Measurements from ENCODE around the gene LAX1.
"Not testable (repeated sequence)": the region's sequence is repeated elsewhere in the genome, so short reads cannot be mapped to it uniquely, and the experiment has no call there.

The LAX1 gene

GRCh38 chr1:203746281-203746680, 18.7 kb upstream of the LAX1 start:
- no peaks in the 10 kb centered on the region for H3K36me3 ChIP-seq (ENCODE audit: control insufficient read depth, insufficient read depth, low read length)
- no peak overlapping the region for H3K4me3 ChIP-seq (ENCODE audit: insufficient read depth, low read depth, low read length)
- no peaks in the 10 kb centered on the region for H3K4me1 ChIP-seq (ENCODE audit: control insufficient read depth, insufficient read depth, low read length)
- no peaks in the 10 kb centered on the region for H3K9me3 ChIP-seq (ENCODE audit: control insufficient read depth, low read length)
- WGBS, 2 experiments = 94 to 95% methylated on average over 6 of the region's 6 CpGs
- H3K27ac ChIP-seq (ENCODE audit: insufficient read depth, low read depth, low read length, poor library complexity, severe bottlenecking) = no peak overlapping the region
- no peaks in the 10 kb centered on the region for H3K27me3 ChIP-seq (ENCODE audit: control insufficient read depth, insufficient read depth, low read length, poor library complexity, severe bottlenecking)

- Histone ChIP-seq H3K9me3 (ENCODE audit: control insufficient read depth, low read length) (no peaks in the 10 kb centered on the region), H3K27ac (ENCODE audit: insufficient read depth, low read depth, low read length, poor library complexity, severe bottlenecking) (no peak overlapping the region), H3K27me3 (ENCODE audit: control insufficient read depth, insufficient read depth, low read length, poor library complexity, severe bottlenecking) (no peaks in the 10 kb centered on the region), H3K36me3 (ENCODE audit: control insufficient read depth, insufficient read depth, low read length) (no peaks in the 10 kb centered on the region), H3K4me1 (ENCODE audit: control insufficient read depth, insufficient read depth, low read length) (no peaks in the 10 kb centered on the region), H3K4me3 (ENCODE audit: insufficient read depth, low read depth, low read length) (no peak overlapping the region)
- 87 to 91% methylated on average over 3 of the region's 3 CpGs for WGBS, 2 experiments
Measured at GRCh38 chr1:203751051-203751450, 13.9 kb upstream of the LAX1 start.

- 80 to 91% methylated on average over 4 to 5 of the region's 5 CpGs for WGBS, 2 experiments
- not testable (repeated sequence) for H3K36me3 ChIP-seq (ENCODE audit: control insufficient read depth, insufficient read depth, low read length); H3K9me3 ChIP-seq (ENCODE audit: control insufficient read depth, low read length); H3K27ac ChIP-seq (ENCODE audit: insufficient read depth, low read depth, low read length, poor library complexity, severe bottlenecking); H3K4me3 ChIP-seq (ENCODE audit: insufficient read depth, low read depth, low read length); H3K4me1 ChIP-seq (ENCODE audit: control insufficient read depth, insufficient read depth, low read length); H3K27me3 ChIP-seq (ENCODE audit: control insufficient read depth, insufficient read depth, low read length, poor library complexity, severe bottlenecking)
Measured at GRCh38 chr1:203751618-203752361, 13.2 kb upstream of the LAX1 start.

- Histone ChIP-seq H3K27ac (ENCODE audit: insufficient read depth, low read depth, low read length, poor library complexity, severe bottlenecking) (no peak overlapping the region), H3K4me3 (ENCODE audit: insufficient read depth, low read depth, low read length) (no peak overlapping the region), H3K9me3 (ENCODE audit: control insufficient read depth, low read length) (no peaks in the 10 kb centered on the region), H3K36me3 (ENCODE audit: control insufficient read depth, insufficient read depth, low read length) (no peaks in the 10 kb centered on the region), H3K4me1 (ENCODE audit: control insufficient read depth, insufficient read depth, low read length) (no peaks in the 10 kb centered on the region), H3K27me3 (ENCODE audit: control insufficient read depth, insufficient read depth, low read length, poor library complexity, severe bottlenecking) (no peaks in the 10 kb centered on the region)
- WGBS, 2 experiments = 80 to 84% methylated on average over 4 of the region's 4 CpGs
Measured at GRCh38 chr1:203754455-203754864, 10.5 kb upstream of the LAX1 start.

DNA sequence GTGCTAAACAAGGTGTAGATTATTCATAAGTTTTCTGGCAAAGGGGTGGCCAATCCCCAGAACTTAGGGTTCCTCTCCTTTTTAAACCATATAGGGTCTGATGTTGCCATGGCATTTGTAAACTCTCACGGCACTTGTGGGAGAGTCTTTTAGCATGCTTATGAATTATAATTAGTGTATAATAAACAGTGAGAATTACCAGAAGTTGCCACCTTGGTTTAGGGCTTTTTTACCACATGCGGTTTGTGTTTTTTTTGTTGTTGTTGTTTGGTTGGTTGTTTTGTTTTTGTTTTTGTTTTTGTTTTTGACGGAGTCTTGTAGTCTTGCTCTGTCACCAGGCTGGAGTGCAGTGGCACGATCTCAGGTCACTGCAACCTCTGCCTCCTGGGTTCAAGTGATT, 8.9 kb upstream of the LAX1 start:
- H3K27ac ChIP-seq (ENCODE audit: insufficient read depth, low read depth, low read length, poor library complexity, severe bottlenecking) = no peak overlapping the region
- 92 to 94% methylated on average over 4 of the region's 4 CpGs for WGBS, 2 experiments

DNA sequence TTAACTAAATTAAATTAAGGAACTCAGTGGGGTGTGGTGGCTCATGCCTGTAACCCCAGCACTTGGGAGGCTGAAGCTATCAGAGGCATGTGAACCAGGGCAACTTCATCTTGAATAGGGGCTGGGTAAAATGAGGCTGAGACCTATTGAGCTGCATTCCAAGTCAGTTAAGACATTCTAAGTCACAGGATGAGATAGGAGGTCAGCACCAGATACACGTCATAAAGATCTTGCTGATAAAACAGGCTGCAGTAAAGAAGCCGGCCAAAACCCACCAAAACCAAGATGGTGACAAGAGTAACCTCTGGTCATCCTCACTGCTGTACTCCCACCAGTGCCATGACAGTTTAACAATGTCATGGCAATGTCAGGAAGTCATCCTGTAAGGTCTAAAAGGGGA, 6.2 kb upstream of the LAX1 start:
- H3K27ac ChIP-seq (ENCODE audit: insufficient read depth, low read depth, low read length, poor library complexity, severe bottlenecking); H3K9me3 ChIP-seq (ENCODE audit: control insufficient read depth, low read length); H3K4me3 ChIP-seq (ENCODE audit: insufficient read depth, low read depth, low read length); H3K27me3 ChIP-seq (ENCODE audit: control insufficient read depth, insufficient read depth, low read length, poor library complexity, severe bottlenecking); H3K36me3 ChIP-seq (ENCODE audit: control insufficient read depth, insufficient read depth, low read length); H3K4me1 ChIP-seq (ENCODE audit: control insufficient read depth, insufficient read depth, low read length): not testable (repeated sequence)
- 96 to 98% methylated on average over 2 of the region's 2 CpGs for whole genome bisulfite sequencing, 2 experiments

More for the DNA sequence above, 8.9 kb upstream of the LAX1 start:
- no peaks in the 10 kb centered on the region for H3K9me3 ChIP-seq (ENCODE audit: control insufficient read depth, low read length)
- H3K4me1 ChIP-seq (ENCODE audit: control insufficient read depth, insufficient read depth, low read length) = no peaks in the 10 kb centered on the region
- no peak overlapping the region for H3K4me3 ChIP-seq (ENCODE audit: insufficient read depth, low read depth, low read length)
- H3K36me3 ChIP-seq (ENCODE audit: control insufficient read depth, insufficient read depth, low read length) = no peaks in the 10 kb centered on the region
- H3K27me3 ChIP-seq (ENCODE audit: control insufficient read depth, insufficient read depth, low read length, poor library complexity, severe bottlenecking) = no peaks in the 10 kb centered on the region

GRCh38 chr1:203760506-203760905, 4.5 kb upstream of the LAX1 start:
- WGBS, 2 experiments = 86 to 94% methylated on average over 3 of the region's 3 CpGs
- no peaks in the 10 kb centered on the region for H3K4me1 ChIP-seq (ENCODE audit: control insufficient read depth, insufficient read depth, low read length)

GRCh38 chr1:203761958-203762357, 3.0 kb upstream of the LAX1 start:
- H3K9me3 ChIP-seq (ENCODE audit: control insufficient read depth, low read length); H3K4me3 ChIP-seq (ENCODE audit: insufficient read depth, low read depth, low read length); H3K4me1 ChIP-seq (ENCODE audit: control insufficient read depth, insufficient read depth, low read length); H3K27ac ChIP-seq (ENCODE audit: insufficient read depth, low read depth, low read length, poor library complexity, severe bottlenecking); H3K36me3 ChIP-seq (ENCODE audit: control insufficient read depth, insufficient read depth, low read length); H3K27me3 ChIP-seq (ENCODE audit: control insufficient read depth, insufficient read depth, low read length, poor library complexity, severe bottlenecking): not testable (repeated sequence)
- WGBS, 2 experiments = 86 to 94% methylated on average over 7 of the region's 7 CpGs

More at GRCh38 chr1:203760506-203760905, 4.5 kb upstream of the LAX1 start:
- no peaks in the 10 kb centered on the region for H3K27me3 ChIP-seq (ENCODE audit: control insufficient read depth, insufficient read depth, low read length, poor library complexity, severe bottlenecking)
- no peaks in the 10 kb centered on the region for H3K36me3 ChIP-seq (ENCODE audit: control insufficient read depth, insufficient read depth, low read length)
- no peak overlapping the region for H3K27ac ChIP-seq (ENCODE audit: insufficient read depth, low read depth, low read length, poor library complexity, severe bottlenecking)
- no peaks in the 10 kb centered on the region for H3K9me3 ChIP-seq (ENCODE audit: control insufficient read depth, low read length)
- H3K4me3 ChIP-seq (ENCODE audit: insufficient read depth, low read depth, low read length) = no peak overlapping the region

DNA sequence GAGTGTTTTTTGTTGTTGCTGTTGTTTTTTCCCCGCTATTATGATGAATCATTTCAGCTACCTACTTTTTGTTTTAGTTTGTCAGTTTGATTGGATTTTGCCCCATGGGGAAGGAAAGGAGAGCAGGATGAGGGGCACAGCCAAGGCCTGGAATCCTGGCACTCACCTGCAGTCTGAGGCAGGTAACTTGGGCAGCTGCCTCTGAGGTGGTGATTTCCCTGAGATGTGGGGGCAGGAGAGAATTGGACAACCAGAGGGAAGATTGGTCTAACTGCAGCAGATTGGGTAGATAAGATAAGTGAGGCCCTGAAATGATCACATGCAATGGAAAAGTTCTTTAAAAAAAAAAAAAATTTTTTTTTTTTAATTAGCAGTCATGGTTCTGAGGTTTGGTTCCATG, 1.5 kb upstream of the LAX1 start:
- no peaks in the 10 kb centered on the region for H3K9me3 ChIP-seq (ENCODE audit: control insufficient read depth, low read length)
- no peaks in the 10 kb centered on the region for H3K36me3 ChIP-seq (ENCODE audit: control insufficient read depth, insufficient read depth, low read length)
- no peaks in the 10 kb centered on the region for H3K4me1 ChIP-seq (ENCODE audit: control insufficient read depth, insufficient read depth, low read length)
- H3K4me3 ChIP-seq (ENCODE audit: insufficient read depth, low read depth, low read length) = no peak overlapping the region
- 75 to 100% methylated on average over 1 of the region's 1 CpG for whole genome bisulfite sequencing, 2 experiments
- no peak overlapping the region for H3K27ac ChIP-seq (ENCODE audit: insufficient read depth, low read depth, low read length, poor library complexity, severe bottlenecking)
- no peaks in the 10 kb centered on the region for H3K27me3 ChIP-seq (ENCODE audit: control insufficient read depth, insufficient read depth, low read length, poor library complexity, severe bottlenecking)

GRCh38 chr1:203764105-203765028, 616 bp upstream of the LAX1 start:
- WGBS, 2 experiments = 89 to 98% methylated on average over 3 of the region's 3 CpGs
- Histone ChIP-seq H3K4me1 (ENCODE audit: control insufficient read depth, insufficient read depth, low read length) (no peaks in the 10 kb centered on the region), H3K27me3 (ENCODE audit: control insufficient read depth, insufficient read depth, low read length, poor library complexity, severe bottlenecking) (no peaks in the 10 kb centered on the region), H3K27ac (ENCODE audit: insufficient read depth, low read depth, low read length, poor library complexity, severe bottlenecking) (no peak overlapping the region), H3K9me3 (ENCODE audit: control insufficient read depth, low read length) (no peaks in the 10 kb centered on the region), H3K36me3 (ENCODE audit: control insufficient read depth, insufficient read depth, low read length) (no peaks in the 10 kb centered on the region), H3K4me3 (ENCODE audit: insufficient read depth, low read depth, low read length) (no peak overlapping the region)
